IMR-90 (cell line): ENCODE results near the gene NOXO1. TPM values are rescaled to one million over a fixed set of nuclear protein-coding genes. Genes with fewer than 3 reads are reported as not detected.

Source experiments
- ELK1 ChIP-seq: fragments of 150-350 bp; IDR thresholded peaks from 2 replicates; pipeline ENCODE4 v1.6.1; 2016; ENCODE audit warnings: low read depth, mild to moderate bottlenecking, low read length, moderate library complexity, borderline replicate concordance
- FOS ChIP-seq: fragments of 150-350 bp; IDR thresholded peaks from 2 replicates; pipeline ENCODE4 v1.6.1; 2016; ENCODE audit warnings: low read depth, low read length
- RCOR1 ChIP-seq: IDR thresholded peaks from 2 replicates; pipeline ENCODE4 v1.6.1; 2012; ENCODE audit warnings: mild to moderate bottlenecking, low read length, improper control_type of control experiment; ENCODE audit not compliant: insufficient replicate concordance
- RFX5 ChIP-seq: IDR thresholded peaks from 2 replicates; pipeline ENCODE4 v1.8.0; 2012; ENCODE audit warnings: low read depth, mild to moderate bottlenecking, low read length, moderate library complexity
- polyA plus RNA-seq, 3 experiments: library from polyadenylated mRNA; depleted of rRNA; stranded (reverse); fragments of >200 nt; gene quantifications; 2 replicates each; pipeline ENCODE4 v1.2.3, GENCODE V29; 2012; ENCODE audit warnings: low replicate concordance in 1 of 3
- total RNA-seq: library from RNA; depleted of rRNA; stranded (reverse); fragments of >200 nt; gene quantifications from 2 replicates; pipeline ENCODE4 v1.2.3, GENCODE V29; 2012

Gene NOXO1
- total and polyA plus RNA-seq, 2 of the 4 experiments (the other 2 are of a cell fraction) = 0.56 TPM; not detected in 1

- TF ChIP-seq RFX5 (no peak), RCOR1 (no peak), FOS (no peak), ELK1 (no peak)
Measured at GRCh38 chr16:1974157-1975070, 6.9 kb downstream of the NOXO1 start (continued).
